Smooth muscle cell (in vitro differentiated cells): ENCODE data around the gene LGI1. TPM values are rescaled to one million over a fixed set of nuclear protein-coding genes. Genes with fewer than 3 reads are reported as not detected.

ENCODE experiments used
- DNase-seq: peaks from one replicate; lab custom pipeline; 2025; ENCODE audit not compliant: unreplicated experiment; lab: John Stamatoyannopoulos, UW
- H2AFZ ChIP-seq: fragments of 200-600 bp; sonication (generic); 2 replicates; pipeline ENCODE4 v1.6.0; 2016; ENCODE audit warnings: antibody characterized with exemption, low read depth, mild to moderate bottlenecking
- H3F3A ChIP-seq: fragments of 200-600 bp; sonication (generic); 2 replicates; pipeline ENCODE4 v1.6.0; 2017; ENCODE audit warnings: antibody characterized with exemption, low read depth
- H3K27ac ChIP-seq: fragments of 200-600 bp; sonication (generic); 2 replicates; pipeline ENCODE4 v1.5.1; 2016; ENCODE audit warnings: low read depth, mild to moderate bottlenecking
- H3K27me3 ChIP-seq: fragments of 200-600 bp; sonication (generic); 2 replicates; pipeline ENCODE4 v1.6.1; 2016; ENCODE audit warnings: low read depth, mild to moderate bottlenecking
- H3K36me3 ChIP-seq: fragments of 200-600 bp; sonication (generic); 2 replicates; pipeline ENCODE4 v1.5.1; 2016; ENCODE audit warnings: low read depth
- H3K4me1 ChIP-seq: fragments of 200-600 bp; sonication (generic); 2 replicates; pipeline ENCODE4 v1.5.1; 2016; ENCODE audit warnings: low read depth
- H3K4me2 ChIP-seq: fragments of 200-600 bp; sonication (generic); 2 replicates; pipeline ENCODE4 v1.6.0; 2016; ENCODE audit warnings: mild to moderate bottlenecking
- H3K4me3 ChIP-seq: fragments of 200-600 bp; sonication (generic); 2 replicates; pipeline ENCODE4 v1.5.1; 2016; ENCODE audit warnings: mild to moderate bottlenecking
- H3K79me2 ChIP-seq: fragments of 200-600 bp; sonication (generic); 2 replicates; pipeline ENCODE4 v1.6.0; 2016; ENCODE audit warnings: low read depth, mild to moderate bottlenecking
- H3K9ac ChIP-seq: fragments of 200-600 bp; sonication (generic); 2 replicates; pipeline ENCODE4 v1.6.0; 2016; ENCODE audit warnings: low read depth
- H3K9me3 ChIP-seq: fragments of 200-600 bp; sonication (generic); replicated peaks from 2 replicates; pipeline ENCODE4 v1.5.1; 2016; ENCODE audit warnings: low read depth
- H4K20me1 ChIP-seq: fragments of 200-600 bp; sonication (generic); 2 replicates; pipeline ENCODE4 v1.6.0; 2016; ENCODE audit warnings: low read depth
- CTCF ChIP-seq: fragments of 200-600 bp; sonication (generic); IDR thresholded peaks from 2 replicates; pipeline ENCODE4 v1.5.1; 2017; ENCODE audit warnings: borderline replicate concordance, mild to moderate bottlenecking, antibody characterized with exemption; ENCODE audit not compliant: insufficient read depth, poor library complexity, severe bottlenecking
- WGBS: methylation state at CpG from one replicate; pipeline ENCODE4 v1.1.7; 2016; ENCODE audit warnings: low lambda C conversion rate; 5-methylcytosine and 5-hydroxymethylcytosine counted together
- polyA plus RNA-seq: library from polyadenylated mRNA; unstranded; fragments of >200 nt; fragmentation: Nextera tagmentation; extraction: Ambion mirVana; gene quantifications from 2 replicates; pipeline ENCODE4 v1.2.1, GENCODE V29; 2016
- total RNA-seq: library from RNA; depleted of rRNA; stranded (reverse); fragments of >200 nt; gene quantifications from 2 replicates; pipeline ENCODE4 v1.2.3, GENCODE V29; 2014

LGI1 gene
- 1.2 and 6.7 TPM in 2 replicates for total RNA-seq
- polyA plus RNA-seq, result 2.0 TPM in 1 of 2 replicates, not detected in the other

- Histone ChIP-seq H4K20me1 (no peaks in the 10 kb centered on the region), H3K9me3 (no peaks in the 10 kb centered on the region), H3K27ac (peak within 1 kb of the TSS; percentile 47), H3K4me2 (peak within 1 kb of the TSS; percentile 84), H3K79me2 (no peaks in the 10 kb centered on the region), H3K27me3 (no peaks in the 10 kb centered on the region), H3K9ac (peak within 1 kb of the TSS; percentile 48), H3K4me3 (peak within 1 kb of the TSS; percentile 40), H3F3A (peaks cover 9% of the 10 kb centered on the region), H3K4me1 (peaks cover 36% of the 10 kb centered on the region), H2AFZ (peak within 1 kb of the TSS; percentile 74), H3K36me3 (no peaks in the 10 kb centered on the region)
- 13% methylated on average over 16 of the region's 16 CpGs for WGBS
- no peak for DNase-seq
- no peak for TF ChIP-seq CTCF
These were observed at the start of gene LGI1 for GRCh38 chr10:93757801-93758507. Gene LGI1 (plus strand): TSS chr10:93757936. CDS start chr10:93758145, 209 bp downstream.

GRCh38 chr10:93710333-93710909, 47.3 kb upstream of the LGI1 start:
- no peak overlapping the region for H3K9ac ChIP-seq
- 51% methylated on average over 5 of the region's 5 CpGs for WGBS
- H3K4me1 ChIP-seq, result no peaks in the 10 kb centered on the region
- H3K4me3 ChIP-seq, result no peak overlapping the region
- no peaks in the 10 kb centered on the region for H3K9me3 ChIP-seq
- no peaks in the 10 kb centered on the region for H3K36me3 ChIP-seq
- TF ChIP-seq CTCF, result no peak
- DNase-seq, result no peak
- H3K27ac ChIP-seq, result no peak overlapping the region
- no peaks in the 10 kb centered on the region for H3F3A ChIP-seq
- H3K27me3 ChIP-seq, result no peaks in the 10 kb centered on the region
- H2AFZ ChIP-seq, result no peak overlapping the region
- H4K20me1 ChIP-seq, result no peaks in the 10 kb centered on the region
- H3K4me2 ChIP-seq, result no peak overlapping the region
- H3K79me2 ChIP-seq, result no peaks in the 10 kb centered on the region

GRCh38 chr10:93711891-93712290, 45.8 kb upstream of the LGI1 start:
- H4K20me1 ChIP-seq, result no peaks in the 10 kb centered on the region
- no peak for DNase-seq
- no peak overlapping the region for H3K4me3 ChIP-seq
- 64% methylated on average over 3 of the region's 3 CpGs for WGBS
- H3K9me3 ChIP-seq, result no peaks in the 10 kb centered on the region
- H3K36me3 ChIP-seq, result no peaks in the 10 kb centered on the region
- no peak overlapping the region for H2AFZ ChIP-seq
- H3K27ac ChIP-seq, result no peak overlapping the region
- no peaks in the 10 kb centered on the region for H3K79me2 ChIP-seq
- no peak for TF ChIP-seq CTCF
- H3K4me2 ChIP-seq, result no peak overlapping the region
- H3K27me3 ChIP-seq, result no peaks in the 10 kb centered on the region
- no peaks in the 10 kb centered on the region for H3F3A ChIP-seq
- no peaks in the 10 kb centered on the region for H3K4me1 ChIP-seq
- no peak overlapping the region for H3K9ac ChIP-seq
